DMS114 treated with DMSO at 0.1 percent for 48 hours (cell line): ENCODE data around the gene BEGAIN.

Source experiments
- DNase-seq: peaks from one replicate; lab custom pipeline; 2025; ENCODE audit not compliant: unreplicated experiment; lab: John Stamatoyannopoulos, UW

Gene BEGAIN

GRCh38 chr14:100616854-100617409 lies 29.7 kb upstream of the BEGAIN start:
- no peak for DNase-seq

- no peak for DNase-seq
These were observed 28.8 kb upstream of the BEGAIN start for GRCh38 chr14:100615736-100616695.

GRCh38 chr14:100614803-100615202 lies 27.6 kb upstream of the BEGAIN start:
- no peak for DNase-seq

- no peak for DNase-seq
These were observed 25.8 kb upstream of the BEGAIN start for GRCh38 chr14:100612986-100613385.

GRCh38 chr14:100611811-100612480 lies 24.7 kb upstream of the BEGAIN start:
- no peak for DNase-seq

- DNase-seq = no peak
These were observed 23.4 kb upstream of the BEGAIN start for GRCh38 chr14:100610511-100611217.

GRCh38 chr14:100609941-100610391 lies 22.7 kb upstream of the BEGAIN start:
- no peak for DNase-seq

GRCh38 chr14:100609331-100609870 lies 22.2 kb upstream of the BEGAIN start:
- no peak for DNase-seq

GRCh38 chr14:100608586-100609330 lies 21.5 kb upstream of the BEGAIN start:
- DNase-seq = no peak

- DNase-seq = no peak
These were observed 20.8 kb upstream of the BEGAIN start for GRCh38 chr14:100608064-100608463.

- DNase-seq = no peak
These were observed 20.4 kb upstream of the BEGAIN start for GRCh38 chr14:100607611-100607956.

- no peak for DNase-seq
These were observed 19.7 kb upstream of the BEGAIN start for GRCh38 chr14:100606687-100607610.

- no peak for DNase-seq
These were observed 18.8 kb upstream of the BEGAIN start for GRCh38 chr14:100605706-100606686.

GRCh38 chr14:100605230-100605629 lies 18.0 kb upstream of the BEGAIN start:
- DNase-seq = no peak

GRCh38 chr14:100604709-100605108 lies 17.5 kb upstream of the BEGAIN start:
- DNase-seq = no peak

- no peak for DNase-seq
These were observed 16.9 kb upstream of the BEGAIN start for GRCh38 chr14:100604121-100604501.

GRCh38 chr14:100603341-100604120 lies 16.3 kb upstream of the BEGAIN start:
- no peak for DNase-seq
